HL-60 (cell line): ENCODE results near the gene SPSB2.

ENCODE experiments used
- DNase-seq, 2 experiments: peaks; one replicate each; pipeline ENCODE4 v3.0.0-alpha.2; 2010 to 2020; ENCODE audit warnings: low read depth in 1 of 2, low spot score in 1 of 2
- H3K27ac ChIP-seq: fragments of 250-450 bp; sonication (Bioruptor Pico); replicated peaks from 2 replicates; pipeline ENCODE4 v1.5.1; 2020; ENCODE audit warnings: mild to moderate bottlenecking, moderate library complexity
- H3K27me3 ChIP-seq: fragments of 250-450 bp; sonication (Bioruptor Pico); 2 replicates; pipeline ENCODE4 v1.5.1; 2021; ENCODE audit warnings: mild to moderate bottlenecking, moderate library complexity; ENCODE audit not compliant: insufficient read depth, poor library complexity, severe bottlenecking
- H3K4me3 ChIP-seq: replicated peaks from 2 replicates; pipeline ENCODE4 v1.5.1; 2011; ENCODE audit warnings: mild to moderate bottlenecking, control low read depth, low read length; ENCODE audit not compliant: insufficient read depth
- GABPA ChIP-seq: IDR thresholded peaks from 2 replicates; pipeline ENCODE4 v1.6.1; 2012; ENCODE audit warnings: low read depth
- POLR2AphosphoS5 ChIP-seq: IDR thresholded peaks from 2 replicates; pipeline ENCODE4 v1.6.1; 2012; ENCODE audit warnings: low read depth
- SPI1 ChIP-seq: IDR thresholded peaks from 2 replicates; pipeline ENCODE4 v1.6.1; 2012; ENCODE audit warnings: low read depth, mild to moderate bottlenecking, borderline replicate concordance
- TF ChIP-seq, protein P1 (sequence below): IDR thresholded peaks from 2 replicates; pipeline ENCODE4 v1.6.1; 2012; ENCODE audit warnings: low read depth; ENCODE audit not compliant: insufficient replicate concordance
- TF ChIP-seq, protein P2 (sequence below): IDR thresholded peaks from one replicate; pipeline ENCODE4 v1.5.1; 2011; ENCODE audit warnings: low read length, control low read depth, inconsistent platforms; ENCODE audit not compliant: insufficient read depth

SPSB2 gene

DNA sequence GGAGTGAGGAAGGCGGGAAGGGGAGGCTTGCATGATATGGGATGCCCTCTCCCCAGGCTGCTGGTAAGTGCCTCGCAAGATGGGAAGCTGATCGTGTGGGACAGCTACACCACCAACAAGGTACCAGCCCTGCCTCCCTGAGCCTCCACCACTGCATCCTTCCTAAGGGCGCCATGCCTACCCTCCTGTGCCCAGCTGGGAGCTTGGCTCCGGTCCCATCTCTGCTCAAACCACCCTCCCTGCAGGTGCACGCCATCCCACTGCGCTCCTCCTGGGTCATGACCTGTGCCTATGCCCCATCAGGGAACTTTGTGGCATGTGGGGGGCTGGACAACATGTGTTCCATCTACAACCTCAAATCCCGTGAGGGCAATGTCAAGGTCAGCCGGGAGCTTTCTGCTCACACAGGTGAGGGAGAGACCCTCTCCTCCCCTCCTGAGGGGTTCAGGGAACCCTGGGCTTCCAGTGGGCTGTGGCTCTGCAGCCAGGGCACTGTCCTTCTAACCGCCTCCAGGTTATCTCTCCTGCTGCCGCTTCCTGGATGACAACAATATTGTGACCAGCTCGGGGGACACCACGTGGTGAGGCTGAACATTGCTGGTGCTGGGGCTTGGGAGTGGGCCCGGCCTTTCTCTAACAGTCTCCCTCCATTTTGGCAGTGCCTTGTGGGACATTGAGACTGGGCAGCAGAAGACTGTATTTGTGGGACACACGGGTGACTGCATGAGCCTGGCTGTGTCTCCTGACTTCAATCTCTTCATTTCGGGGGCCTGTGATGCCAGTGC is 29.8 kb downstream of the SPSB2 start:
- Histone ChIP-seq H3K27me3 (no peaks in the 10 kb centered on the region), H3K27ac (no peak overlapping the region), H3K4me3 (no peak overlapping the region)
- TF ChIP-seq POLR2AphosphoS5 (no peak; the same call in 1 of the 2 replicates), SPI1 (no peak), GABPA (no peak)
- TF ChIP-seq, protein P1, sequence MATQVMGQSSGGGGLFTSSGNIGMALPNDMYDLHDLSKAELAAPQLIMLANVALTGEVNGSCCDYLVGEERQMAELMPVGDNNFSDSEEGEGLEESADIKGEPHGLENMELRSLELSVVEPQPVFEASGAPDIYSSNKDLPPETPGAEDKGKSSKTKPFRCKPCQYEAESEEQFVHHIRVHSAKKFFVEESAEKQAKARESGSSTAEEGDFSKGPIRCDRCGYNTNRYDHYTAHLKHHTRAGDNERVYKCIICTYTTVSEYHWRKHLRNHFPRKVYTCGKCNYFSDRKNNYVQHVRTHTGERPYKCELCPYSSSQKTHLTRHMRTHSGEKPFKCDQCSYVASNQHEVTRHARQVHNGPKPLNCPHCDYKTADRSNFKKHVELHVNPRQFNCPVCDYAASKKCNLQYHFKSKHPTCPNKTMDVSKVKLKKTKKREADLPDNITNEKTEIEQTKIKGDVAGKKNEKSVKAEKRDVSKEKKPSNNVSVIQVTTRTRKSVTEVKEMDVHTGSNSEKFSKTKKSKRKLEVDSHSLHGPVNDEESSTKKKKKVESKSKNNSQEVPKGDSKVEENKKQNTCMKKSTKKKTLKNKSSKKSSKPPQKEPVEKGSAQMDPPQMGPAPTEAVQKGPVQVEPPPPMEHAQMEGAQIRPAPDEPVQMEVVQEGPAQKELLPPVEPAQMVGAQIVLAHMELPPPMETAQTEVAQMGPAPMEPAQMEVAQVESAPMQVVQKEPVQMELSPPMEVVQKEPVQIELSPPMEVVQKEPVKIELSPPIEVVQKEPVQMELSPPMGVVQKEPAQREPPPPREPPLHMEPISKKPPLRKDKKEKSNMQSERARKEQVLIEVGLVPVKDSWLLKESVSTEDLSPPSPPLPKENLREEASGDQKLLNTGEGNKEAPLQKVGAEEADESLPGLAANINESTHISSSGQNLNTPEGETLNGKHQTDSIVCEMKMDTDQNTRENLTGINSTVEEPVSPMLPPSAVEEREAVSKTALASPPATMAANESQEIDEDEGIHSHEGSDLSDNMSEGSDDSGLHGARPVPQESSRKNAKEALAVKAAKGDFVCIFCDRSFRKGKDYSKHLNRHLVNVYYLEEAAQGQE, result no peak
- TF ChIP-seq, protein P2, sequence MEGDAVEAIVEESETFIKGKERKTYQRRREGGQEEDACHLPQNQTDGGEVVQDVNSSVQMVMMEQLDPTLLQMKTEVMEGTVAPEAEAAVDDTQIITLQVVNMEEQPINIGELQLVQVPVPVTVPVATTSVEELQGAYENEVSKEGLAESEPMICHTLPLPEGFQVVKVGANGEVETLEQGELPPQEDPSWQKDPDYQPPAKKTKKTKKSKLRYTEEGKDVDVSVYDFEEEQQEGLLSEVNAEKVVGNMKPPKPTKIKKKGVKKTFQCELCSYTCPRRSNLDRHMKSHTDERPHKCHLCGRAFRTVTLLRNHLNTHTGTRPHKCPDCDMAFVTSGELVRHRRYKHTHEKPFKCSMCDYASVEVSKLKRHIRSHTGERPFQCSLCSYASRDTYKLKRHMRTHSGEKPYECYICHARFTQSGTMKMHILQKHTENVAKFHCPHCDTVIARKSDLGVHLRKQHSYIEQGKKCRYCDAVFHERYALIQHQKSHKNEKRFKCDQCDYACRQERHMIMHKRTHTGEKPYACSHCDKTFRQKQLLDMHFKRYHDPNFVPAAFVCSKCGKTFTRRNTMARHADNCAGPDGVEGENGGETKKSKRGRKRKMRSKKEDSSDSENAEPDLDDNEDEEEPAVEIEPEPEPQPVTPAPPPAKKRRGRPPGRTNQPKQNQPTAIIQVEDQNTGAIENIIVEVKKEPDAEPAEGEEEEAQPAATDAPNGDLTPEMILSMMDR, result no peak
- DNase-seq, result peak in 1 of 2 experiments; percentile 39

DNA sequence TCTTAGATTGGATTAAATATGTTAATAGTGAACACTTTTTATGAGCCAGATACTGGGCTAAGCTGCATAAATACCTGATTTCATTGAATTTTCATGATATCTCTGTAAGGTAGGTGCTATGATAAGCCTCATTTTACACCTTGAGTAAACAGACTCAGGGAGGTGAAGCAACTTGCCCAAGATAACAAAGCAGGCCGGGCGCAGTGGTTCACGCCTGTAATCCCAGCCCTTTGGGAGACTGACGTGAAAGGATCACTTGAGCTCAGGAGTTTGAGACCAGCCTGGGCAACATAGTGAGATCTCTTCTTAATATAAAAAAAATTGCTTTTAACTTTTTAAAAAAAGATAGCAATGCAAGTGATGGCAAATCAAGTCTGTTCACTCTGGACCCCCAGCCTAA is 31.0 kb downstream of the SPSB2 start:
- TF ChIP-seq GABPA (no peak), SPI1 (no peak), POLR2AphosphoS5 (no peak)
- TF ChIP-seq, protein P2, result no peak
- TF ChIP-seq, protein P1, result no peak
- Histone ChIP-seq H3K27ac (no peak overlapping the region), H3K4me3 (no peak overlapping the region), H3K27me3 (no peaks in the 10 kb centered on the region)
- DNase-seq, result no peak

DNA sequence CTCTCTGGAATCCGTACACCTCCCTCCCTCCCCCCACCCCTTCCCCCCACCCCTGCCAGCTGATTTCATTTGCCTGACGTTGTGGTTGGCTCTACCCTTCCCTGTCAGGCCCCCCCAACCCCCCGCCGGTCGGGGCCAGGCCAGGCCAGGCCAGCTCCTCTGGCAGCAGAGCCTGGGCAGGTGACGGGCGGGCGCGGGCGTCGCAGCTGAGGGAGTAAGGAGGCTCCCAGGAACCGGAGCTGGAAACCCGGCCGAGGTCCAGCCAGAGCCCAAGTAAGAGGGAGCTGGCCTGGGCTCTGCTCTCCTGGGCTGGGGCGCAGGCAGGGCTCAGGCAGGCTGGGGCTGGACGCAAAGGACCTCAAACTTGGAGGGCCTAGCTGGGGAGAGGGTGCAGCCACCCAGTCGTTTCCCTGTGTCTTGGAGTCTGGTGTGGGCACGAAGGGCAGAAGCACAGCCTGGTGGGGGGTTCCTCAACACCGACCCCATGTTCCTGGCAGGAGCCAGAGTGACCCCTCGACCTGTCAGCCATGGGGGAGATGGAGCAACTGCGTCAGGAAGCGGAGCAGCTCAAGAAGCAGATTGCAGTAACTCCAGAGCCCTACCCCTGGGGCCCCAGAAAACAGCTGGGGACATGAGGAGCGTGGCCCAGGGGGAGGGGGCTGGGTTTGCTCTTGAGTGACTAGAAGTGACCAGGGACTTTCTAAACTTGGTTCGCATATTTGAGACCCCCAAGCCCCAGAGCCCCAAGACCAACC is 32.2 kb downstream of the SPSB2 start, which contains the start of gene GNB3:
Gene GNB3, plus strand, starts transcription at position 165 of the 755 bp plus-strand sequence. Its CDS starts 363 bp downstream, at position 528.
- no peak for TF ChIP-seq POLR2AphosphoS5
- TF ChIP-seq, protein P1, result no peak
- no peak for TF ChIP-seq SPI1
- TF ChIP-seq, protein P2, result no peak
- TF ChIP-seq GABPA, result no peak
- Histone ChIP-seq H3K27me3 (no peaks in the 10 kb centered on the region), H3K27ac (no peak within 1 kb of the TSS), H3K4me3 (no peak within 1 kb of the TSS)
- DNase-seq, result no peak
